Activated CD8-positive, alpha-beta memory T cell treated with anti-CD3 and anti-CD28 coated beads, Interleukin-2, amount 50 U/mL, for 4 hours (primary cell): Measurements from ENCODE around the gene EMC6.

Experiments used
- DNase-seq: peaks from one replicate; pipeline ENCODE4 v3.0.0-alpha.2; 2020

The EMC6 gene

DNA sequence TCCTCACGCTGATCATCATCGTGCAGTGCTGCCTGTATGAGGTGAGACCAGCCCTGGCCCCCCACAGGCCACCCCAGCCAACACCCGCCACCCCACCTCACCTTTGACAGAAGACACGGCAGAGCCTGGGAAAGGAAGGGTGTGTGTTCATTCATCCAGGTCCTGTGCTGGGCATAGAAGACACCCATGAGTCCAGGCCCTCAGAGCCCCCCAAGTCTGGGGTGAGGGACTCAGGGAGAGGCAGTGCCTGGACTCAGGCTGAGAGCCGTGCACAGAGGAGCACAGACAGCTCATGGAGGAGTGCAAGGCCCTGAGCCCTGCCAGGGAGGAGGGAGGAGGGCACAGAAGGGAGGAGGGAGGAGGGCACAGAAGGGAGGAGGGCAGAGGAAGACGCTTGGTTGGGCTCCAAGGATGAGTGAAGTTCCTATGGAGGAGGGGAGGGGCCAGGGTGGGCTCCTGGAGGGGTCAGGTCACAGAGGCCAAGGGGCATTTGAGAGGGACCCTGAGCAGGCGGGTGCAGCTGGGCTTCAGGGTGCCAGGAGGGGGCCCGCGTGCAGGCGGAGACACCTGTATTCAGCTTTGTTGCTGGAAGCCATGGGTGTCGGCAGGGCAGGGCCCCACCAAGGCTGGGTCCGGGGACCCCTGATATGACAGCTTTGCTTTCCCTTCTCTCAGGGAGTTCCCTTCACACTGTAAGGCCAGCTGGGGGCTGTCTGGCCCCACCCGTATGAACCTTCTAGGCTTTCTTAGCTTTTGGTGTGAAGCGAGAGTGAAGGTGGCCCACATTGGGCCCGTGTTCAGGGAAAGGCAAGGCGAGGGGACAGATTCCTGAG is 11.6 kb upstream of the EMC6 start:
- DNase-seq: no peak

DNA sequence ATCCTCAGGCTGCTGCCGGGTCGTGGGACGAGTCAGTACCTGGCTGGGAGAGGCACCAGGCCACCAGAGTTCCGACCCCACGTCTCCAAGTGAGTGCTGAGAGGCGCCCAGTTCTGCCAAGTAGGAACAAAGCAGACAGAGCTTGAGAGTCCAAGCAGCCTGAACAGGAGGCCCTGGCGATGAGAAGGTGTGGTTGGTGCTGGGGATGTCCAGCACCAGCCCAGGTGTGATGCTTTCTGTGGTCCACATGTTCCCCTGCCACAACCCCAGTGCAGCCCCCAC is 11.1 kb upstream of the EMC6 start:
- no peak for DNase-seq

DNA sequence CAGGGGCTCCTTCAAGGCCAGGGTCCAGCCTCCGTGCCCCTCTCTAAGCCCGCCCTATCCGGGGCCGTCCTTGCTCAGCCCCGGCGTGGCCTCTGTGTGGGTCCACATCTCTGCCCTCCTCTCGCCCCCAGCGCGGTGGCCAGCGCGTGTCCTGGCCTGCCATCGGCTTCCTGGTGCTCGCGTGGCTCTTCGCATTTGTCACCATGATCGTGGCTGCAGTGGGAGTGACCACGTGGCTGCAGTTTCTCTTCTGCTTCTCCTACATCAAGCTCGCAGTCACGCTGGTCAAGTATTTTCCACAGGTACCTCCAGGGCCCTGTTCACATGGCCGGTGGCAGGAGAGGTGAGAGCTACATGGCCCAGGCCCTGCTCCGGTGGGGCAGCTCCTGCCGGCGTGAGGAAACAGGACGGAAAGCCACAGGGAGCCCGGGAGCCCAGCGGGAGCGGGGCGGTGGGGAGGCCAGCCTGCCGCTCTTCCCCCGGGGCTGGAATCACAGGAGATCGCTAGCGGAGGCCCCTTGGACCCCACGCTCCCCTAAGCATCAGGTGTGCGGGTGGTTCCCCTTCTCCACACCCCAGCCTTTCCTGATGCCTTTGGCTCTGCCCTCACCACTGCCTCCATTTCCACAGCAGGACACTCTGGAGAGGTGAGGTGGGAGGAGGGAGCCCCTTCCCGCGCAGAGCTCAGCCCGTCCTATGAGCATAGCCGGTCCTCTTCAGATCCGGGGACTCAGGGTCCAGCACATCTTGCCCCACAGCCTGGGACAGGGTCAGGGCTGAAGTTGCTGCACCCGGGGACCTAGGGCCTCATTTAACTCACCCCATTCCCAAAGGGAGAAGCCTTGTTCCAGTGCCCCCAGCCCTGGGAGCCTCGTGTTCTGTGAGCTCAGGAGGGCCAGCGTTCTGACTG is 10.5 kb upstream of the EMC6 start:
- DNase-seq: no peak

DNA sequence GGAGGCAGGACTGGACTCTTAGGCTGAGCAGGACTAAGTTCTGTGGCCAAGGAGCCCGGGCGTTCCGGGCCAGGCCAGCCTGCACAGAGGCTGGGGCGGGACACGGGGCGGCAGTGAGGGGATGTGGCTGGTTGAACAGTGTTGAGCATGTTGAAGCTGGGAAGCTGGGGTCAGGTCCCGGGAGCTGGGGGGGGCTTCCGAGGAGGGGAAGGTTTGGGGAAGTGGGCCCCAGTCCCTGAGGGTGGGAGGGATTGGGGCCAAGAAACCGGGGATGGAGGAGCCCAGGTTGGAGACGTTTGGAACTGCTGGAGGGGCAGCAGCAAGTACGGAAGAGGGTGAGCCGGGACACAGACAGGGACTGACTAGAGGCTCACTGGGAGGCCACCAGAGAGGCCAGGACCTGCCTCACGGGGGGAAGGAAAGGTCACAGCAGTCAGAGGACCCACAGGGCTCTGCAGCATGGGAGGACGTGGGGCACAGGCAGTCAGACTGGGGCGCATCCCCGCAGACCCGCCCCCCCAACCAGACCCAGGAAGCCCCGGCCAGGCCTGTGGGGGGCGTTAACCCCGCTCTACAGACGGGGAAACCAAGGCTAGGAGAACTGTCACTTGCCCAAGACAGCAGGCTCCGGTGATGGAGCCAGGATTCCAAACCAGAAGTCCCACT is 9.7 kb upstream of the EMC6 start:
- no peak for DNase-seq

DNA sequence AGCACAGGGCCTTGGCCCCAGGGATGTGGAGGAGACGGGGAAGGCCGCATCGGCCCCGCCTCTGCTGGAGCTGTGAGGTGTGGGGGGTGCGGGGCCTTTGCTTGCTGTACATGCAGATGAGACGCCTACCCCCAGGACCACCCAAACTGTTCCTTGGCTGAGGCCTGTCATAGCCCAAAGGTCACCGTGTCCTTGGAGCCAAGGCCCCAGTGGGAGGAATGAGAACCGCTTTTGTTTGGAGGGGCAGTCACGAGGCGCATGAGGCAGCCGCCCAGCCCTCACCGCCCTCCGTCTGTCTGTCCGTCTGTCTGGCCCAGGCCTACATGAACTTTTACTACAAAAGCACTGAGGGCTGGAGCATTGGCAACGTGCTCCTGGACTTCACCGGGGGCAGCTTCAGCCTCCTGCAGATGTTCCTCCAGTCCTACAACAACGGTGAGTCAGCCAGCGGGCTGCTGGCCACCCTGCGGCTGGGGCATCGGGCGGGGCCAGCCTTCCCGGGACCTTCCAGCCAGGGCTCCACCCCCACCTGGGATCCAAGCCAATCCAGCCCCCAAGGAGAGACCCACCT is 9.0 kb upstream of the EMC6 start:
- DNase-seq: no peak

DNA sequence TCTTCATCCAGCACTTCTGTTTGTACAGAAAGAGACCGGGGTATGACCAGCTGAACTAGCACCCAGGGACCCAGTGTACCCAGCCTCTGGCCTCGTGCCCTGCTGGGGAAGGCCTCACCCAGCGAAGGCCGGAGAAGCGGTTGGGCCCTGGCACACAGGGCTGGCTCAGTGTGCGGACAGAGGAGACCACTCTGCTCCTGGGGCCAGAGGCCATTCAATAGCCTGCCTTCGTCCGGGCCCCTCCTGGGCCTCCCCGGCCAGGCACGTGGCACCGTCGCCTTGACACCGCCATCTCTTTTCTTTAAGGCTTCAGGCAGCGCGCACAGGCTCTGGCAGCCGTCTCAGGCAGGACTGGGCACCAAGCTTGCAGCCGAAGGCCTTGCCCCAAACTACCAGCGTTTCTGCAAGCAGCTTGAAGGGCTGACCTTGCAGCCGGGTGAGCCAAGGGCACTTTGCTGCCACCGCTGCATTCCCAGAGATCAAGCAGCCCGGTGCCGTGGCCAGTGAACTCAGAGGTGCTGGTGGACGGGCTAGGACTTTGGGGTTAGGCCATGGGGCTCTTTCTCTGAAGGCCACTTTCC is 8.2 kb upstream of the EMC6 start:
- DNase-seq: no peak

DNA sequence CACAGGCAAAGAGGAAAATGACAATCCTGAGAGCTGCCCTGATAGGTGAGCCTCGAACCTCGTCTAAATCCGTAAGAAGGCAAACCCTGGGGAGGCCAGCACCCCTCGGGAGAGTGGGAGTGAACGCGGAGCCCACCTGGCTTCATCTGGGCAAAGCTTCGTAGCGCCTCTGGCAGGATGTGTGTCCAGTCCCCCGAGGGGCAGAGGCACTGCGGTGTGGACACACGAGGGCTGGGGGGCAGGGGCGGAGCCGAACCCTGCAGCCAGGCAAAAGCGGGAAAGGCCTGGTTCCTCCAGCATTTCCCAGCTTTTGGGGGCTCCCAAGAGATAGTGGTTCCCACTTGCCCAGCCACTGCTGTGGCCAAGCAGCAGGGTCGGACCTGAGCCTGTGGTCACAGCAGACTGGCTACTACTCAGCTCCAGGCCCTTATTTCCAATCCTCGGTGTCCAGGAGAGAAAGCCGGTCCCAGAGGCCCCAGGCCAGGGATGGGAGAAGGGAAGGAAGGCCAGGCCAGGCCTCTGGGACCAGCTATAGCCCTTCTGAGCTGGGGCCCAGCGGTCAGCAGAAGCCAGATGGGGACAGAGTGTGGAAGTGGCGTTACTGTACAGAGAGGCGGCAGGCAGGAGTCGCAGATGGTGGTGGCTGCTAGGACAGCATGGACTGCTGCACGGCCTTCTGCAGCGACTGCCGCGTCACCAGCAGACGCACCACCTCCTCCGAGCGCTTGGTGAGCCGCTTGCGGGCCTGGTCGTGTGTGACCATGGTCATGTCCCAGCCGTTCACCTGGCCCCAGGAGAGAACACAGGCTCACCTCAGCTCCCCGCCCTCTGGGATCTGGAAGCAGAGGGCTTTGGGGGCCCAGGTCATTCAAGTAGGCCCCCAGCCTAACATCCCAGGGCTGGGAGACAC is 5.3 kb upstream of the EMC6 start:
- no peak for DNase-seq

DNA sequence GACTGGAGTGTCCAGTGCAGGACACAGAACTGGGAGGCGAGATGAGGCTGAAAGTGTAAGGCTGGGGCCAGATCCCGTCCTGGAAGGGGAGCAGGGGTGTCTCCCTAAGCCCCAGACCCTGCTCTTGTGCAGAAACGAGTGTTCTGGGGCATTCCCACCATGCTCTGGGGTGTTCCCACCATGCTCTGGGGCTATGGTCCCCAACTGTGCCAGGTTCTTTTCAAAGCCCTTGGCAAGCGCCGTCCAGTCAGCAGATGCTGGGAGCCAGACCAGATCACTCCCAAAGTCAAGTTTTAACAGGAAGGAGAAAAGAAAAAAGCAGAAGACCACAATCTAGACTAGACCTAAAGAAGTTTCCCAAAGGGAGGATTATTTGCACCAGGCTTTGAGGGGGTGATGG is 2.8 kb upstream of the EMC6 start:
- DNase-seq: no peak

DNA sequence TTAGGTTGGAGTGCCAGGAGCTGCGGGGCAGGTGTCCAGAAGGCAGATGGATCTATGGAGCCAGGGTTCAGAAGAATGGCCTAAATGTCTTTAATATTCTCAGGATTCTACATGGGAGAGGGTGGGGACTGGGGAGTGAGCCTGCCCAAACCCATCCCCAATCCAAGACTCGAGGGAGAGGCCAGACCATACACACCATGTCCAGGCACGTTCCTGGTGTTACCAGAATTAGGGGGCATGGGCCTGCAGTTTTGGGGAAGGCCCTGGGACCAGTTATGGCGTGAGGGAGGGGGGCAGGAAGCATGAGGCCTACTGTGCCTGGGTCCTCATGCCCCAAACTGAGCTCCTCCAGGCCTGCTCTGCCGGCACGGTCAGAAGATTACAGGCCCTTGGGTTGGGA is 2.1 kb upstream of the EMC6 start:
- DNase-seq: no peak

DNA sequence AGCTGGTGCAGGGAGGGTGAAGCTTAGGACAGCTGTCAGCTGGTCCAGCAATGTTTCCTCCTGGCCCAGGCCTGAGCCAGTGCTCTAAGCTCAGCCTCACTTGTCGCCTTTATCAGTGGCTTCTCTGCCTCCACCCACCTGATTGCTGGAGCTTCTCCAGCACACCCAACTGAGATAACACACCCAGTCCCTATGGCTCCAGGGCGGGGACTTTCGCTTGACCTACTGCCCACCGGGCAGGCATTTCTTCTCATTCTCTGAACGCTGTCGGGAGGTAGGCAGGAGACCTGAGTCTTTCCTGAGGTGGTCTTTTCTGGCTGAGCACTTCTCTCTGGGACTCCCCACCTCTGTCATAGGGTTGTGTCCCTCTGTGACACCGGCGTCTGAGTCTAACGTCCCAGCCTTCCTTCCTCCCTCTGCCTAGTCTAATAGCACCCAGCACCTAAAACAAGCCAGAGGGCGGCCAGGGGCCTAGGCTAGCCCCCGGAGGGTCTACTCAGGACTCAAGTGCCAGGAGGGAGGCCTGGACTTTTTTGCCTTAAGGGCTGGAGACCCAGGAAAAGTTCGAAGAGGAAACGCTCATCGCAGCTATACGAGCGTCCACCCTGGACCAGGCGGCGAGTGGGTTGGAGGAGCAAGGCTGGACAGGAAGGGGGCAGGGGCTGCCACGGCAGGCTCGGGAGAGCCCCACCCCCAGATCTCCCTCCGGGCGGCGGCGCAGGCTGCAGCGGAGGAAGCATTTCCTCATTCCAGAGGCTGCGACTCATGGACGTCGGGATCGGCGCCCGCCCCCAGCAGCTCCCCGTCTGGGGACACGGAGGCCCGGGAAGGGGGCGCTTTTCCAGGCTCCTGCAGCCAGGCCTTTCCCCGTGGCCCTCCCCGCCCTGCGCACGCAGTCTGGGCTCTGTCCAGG is 990 bp upstream of the EMC6 start:
- no peak for DNase-seq

DNA sequence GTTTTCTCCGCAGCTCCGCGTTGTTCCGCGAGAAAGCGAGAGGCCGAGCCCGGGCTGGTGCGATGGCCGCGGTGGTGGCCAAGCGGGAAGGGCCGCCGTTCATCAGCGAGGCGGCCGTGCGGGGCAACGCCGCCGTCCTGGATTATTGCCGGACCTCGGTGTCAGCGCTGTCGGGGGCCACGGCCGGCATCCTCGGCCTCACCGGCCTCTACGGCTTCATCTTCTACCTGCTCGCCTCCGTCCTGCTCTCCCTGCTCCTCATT is 404 bp downstream of the EMC6 start:
- no peak for DNase-seq

DNA sequence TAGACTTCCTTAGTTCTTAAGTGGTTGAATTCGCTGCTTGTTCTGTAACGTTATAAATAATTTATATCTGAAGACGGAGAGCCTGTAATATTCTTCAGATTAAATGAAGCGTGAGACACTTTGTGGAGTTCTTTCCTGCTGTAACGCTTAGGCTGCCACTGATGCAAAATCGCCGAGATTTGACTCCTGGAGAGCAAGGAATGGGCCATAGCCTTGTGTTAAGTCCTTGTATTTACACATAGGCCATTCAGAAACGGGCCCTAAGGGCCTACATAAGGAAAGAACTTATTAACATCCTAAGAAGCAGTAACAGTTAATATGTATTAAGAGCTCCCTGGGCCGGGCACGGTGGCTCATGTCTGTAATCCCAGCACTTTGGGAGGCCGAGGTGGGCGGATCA is 936 bp downstream of the EMC6 start:
- no peak for DNase-seq

DNA sequence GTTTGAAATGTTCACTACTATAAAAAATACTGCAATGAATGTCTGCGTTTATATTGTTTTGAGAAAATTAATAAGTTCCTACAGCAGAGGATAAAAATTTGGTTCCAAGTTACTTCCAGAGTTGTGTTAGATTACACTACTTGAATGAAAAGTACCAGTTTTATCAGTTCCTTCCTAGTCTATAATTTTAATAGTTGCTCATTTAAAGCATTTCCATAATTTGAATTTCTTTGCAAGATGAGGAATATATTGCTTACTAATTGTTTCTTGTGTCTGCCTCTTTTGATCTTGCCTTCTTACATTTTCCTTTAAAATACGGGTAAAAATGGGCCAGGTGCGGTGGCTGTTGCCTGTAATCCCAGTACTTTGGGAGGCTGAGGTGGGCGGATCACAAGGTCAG is 4.0 kb downstream of the EMC6 start:
- no peak for DNase-seq

DNA sequence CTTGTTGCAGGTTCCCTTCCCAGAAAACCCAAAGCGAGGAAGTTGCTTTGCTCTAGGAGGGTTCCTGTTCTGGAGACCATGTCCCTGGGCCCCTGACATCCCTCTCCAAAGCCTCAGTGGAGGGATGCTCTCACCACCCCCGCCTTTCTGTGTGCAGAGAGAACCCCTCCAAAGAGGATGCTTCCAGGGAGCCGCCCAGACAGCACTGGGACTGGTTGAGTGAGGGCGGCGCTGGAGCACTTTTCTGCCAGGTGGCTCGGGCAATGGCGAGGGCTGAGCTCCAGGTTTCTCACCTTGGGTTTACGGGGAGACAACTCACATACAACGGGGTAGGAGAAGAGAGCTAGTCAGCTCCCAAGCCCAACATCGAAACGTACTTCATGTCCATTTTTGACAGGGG is 7.3 kb downstream of the EMC6 start:
- no peak for DNase-seq

DNA sequence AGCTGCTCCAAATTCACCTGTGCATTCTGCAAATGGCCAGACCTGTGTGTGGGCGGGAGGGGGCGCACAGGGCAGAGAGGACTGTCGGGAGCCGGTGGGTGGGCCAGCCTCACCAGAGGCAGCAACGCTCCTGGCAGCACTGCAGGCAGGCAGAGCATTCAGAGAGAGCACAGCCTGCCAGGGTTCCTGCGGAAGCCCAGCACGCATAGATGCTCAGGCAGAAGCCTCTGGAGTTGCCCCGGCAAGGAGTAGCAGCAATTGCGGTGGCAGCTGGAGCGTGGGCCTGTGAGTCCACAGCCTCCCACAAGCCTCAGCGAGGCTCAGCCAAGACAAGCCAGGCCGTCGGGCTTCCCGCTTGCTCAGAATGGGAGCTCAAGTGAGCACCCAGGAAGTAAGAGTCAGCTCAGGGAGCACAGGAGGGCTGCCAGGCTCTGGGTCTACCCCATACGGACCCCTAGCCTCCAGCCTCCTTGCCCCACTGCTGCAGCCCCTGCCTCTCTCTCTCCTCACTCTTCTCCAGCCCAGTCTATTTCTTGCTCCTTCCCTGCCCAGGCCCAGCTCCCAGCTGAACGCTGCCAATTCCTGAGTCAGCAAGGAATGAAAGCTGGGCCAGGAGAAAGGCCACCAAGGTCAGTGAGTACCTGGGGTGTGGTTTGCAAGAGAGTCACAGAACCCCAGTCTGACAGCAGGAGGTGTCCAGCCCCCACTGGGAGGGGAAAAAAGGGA is 9.6 kb downstream of the EMC6 start:
- DNase-seq: no peak

DNA sequence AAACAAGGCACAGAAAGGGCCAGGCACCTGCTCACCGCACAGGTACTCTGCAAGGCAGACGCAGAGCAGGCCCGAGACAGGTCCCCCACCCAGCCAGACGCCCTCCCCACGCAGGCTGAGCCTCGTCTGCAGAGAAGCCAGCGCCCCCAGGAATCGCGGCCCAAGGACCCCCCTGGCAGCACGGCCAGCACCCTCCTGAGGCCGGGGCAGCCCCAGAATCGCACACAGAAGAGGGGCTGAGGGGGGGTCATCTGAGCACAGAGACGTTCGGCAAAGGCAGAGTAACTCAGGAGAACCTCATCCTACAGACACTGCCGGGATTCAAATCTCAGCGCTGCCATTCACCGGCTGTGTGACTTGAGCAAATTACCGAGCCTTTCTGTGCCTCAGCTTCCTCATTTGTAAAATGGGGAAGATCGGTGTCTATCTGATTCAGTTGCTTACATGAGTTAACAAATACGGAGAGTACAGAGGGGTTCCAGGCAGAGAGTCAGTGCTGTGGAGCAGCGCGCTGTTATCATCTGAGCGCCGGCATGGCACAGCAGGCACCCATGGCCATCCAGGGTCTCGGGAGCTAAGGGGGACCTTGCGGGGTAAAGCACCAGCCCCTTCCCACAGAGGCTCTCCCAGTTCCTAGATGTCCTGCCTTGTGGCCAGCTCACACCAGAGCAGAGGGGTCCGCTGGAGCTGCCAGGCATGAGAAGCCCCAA is 10.4 kb downstream of the EMC6 start:
- no peak for DNase-seq

DNA sequence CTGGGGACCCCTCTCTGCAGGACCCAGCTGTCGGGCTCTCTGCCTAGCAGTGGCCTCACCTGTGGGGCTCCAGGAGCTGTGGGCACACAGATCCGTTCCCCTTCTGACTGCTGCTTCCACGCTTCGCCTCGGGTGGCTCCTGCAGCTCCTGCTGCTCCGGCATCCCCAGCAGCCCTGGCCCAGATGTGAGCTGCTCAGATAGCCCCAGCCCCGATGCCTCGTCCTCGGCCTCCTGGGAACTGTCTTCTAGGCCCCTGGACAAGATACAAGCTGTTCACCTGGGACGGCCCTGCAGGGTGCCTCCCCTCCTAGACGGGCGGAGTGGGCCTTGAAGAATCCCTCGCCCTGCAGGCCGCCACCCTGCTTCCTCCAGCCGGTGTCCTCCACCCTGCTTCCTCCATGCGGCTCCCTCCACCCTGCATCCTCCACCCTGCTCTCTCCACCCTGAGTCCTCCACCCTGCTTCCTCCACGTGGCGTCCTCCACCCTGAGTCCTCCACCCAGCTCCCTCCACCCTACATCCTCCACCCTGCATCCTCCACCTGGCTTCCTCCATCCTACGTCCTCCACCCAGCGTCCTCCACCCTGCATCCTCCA is 11.0 kb downstream of the EMC6 start:
- no peak for DNase-seq

DNA sequence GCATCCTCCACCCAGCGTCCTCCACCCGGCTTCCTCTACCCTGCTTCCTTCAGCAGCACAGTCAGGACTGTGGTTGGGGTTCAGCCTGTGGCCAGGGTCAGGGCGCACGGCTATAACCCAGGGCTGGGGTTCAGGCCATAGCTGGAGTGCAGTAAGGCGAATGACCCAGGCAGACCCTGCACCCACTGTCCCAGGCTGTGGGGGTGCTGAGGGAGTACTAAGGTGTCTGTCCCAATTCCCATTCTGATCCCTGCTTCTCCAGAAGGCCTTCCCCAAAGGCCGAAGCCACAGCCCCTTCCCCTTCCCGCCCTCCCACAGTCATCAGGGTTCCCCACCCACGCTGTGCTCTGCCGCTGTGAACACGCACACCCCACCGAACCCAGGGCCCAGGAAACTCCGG is 12.4 kb downstream of the EMC6 start:
- no peak for DNase-seq

DNA sequence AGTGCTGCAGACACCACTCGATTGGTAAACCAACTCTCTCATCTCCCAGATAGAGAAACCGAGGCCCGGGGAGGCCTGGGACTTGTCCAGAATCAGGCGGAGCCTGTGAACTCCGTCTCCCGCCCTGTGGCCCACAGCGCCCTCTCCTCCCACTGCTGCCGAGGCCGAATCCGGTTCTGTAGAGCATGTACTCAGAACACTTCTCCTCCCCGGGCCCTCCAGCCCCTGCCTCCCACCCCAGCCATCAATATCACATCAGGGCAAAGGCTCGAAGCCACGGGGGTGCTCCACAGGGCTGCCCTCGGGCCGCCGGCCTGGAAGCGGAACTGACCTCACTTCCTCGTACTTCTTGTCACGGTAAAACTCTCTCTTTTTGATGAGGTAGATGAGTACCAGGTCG is 13.0 kb downstream of the EMC6 start:
- DNase-seq: no peak

DNA sequence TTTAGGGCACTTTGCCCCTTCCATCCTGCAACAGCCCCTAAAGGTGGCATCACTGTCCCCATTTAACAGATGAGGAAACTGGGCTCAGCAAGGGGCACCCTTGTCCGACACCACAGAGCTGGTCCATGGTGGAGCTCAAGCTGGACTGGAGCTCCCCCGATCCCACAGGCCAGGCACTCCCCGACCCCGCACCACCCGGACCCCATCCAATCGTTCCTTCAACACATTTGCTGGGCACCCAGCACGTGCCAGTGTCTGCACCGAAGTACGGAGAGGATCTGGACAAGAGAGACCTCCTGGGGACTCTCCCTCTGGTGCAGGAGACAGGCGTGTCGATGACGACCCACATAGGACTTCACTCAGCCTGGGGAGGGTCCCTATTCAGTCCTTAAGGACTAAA is 13.4 kb downstream of the EMC6 start:
- no peak for DNase-seq
